Keratinocyte (primary cell): ENCODE measurements around the gene EID3. TPM values are rescaled to one million over a fixed set of nuclear protein-coding genes. Genes with fewer than 3 reads are reported as not detected.

Experiments
- DNase-seq: peaks from one replicate; pipeline ENCODE4 v3.0.0-alpha.2; 2011; ENCODE audit warnings: low read depth, missing footprints, low spot score
- FAIRE-seq: peaks from 2 replicates; lab custom pipeline; 2011; peaks lifted over from hg19 to GRCh38; lab: Jason Lieb, UNC
- H2AFZ ChIP-seq: 2 replicates; pipeline ENCODE4 v1.6.0; 2012; ENCODE audit warnings: low read length, control low read depth, inconsistent platforms; ENCODE audit not compliant: control insufficient read depth
- H3K27ac ChIP-seq: 2 replicates; pipeline ENCODE4 v1.5.1; 2011; ENCODE audit warnings: low read length; ENCODE audit not compliant: control insufficient read depth, insufficient read depth
- H3K27me3 ChIP-seq: 3 replicates; pipeline ENCODE4 v1.6.0; 2011; ENCODE audit warnings: low read length; ENCODE audit not compliant: control insufficient read depth, insufficient read depth; ENCODE audit errors: extremely low read depth
- H3K36me3 ChIP-seq, 2 experiments: 2 replicates in 1 of 2; 3 replicates in 1 of 2; pipeline ENCODE4 v1.5.1; 2011; ENCODE audit warnings: low read length in 2 of 2, mild to moderate bottlenecking in 1 of 2; ENCODE audit not compliant: control insufficient read depth in 2 of 2, insufficient read depth in 2 of 2; ENCODE audit errors: extremely low read depth in 1 of 2
- H3K4me1 ChIP-seq: 3 replicates; pipeline ENCODE4 v1.5.1; 2011; ENCODE audit warnings: low read length; ENCODE audit not compliant: control insufficient read depth, insufficient read depth; ENCODE audit errors: extremely low read depth
- H3K4me2 ChIP-seq: 3 replicates; pipeline ENCODE4 v1.6.0; 2011; ENCODE audit warnings: low read depth, low read length; ENCODE audit not compliant: control insufficient read depth, insufficient read depth; ENCODE audit errors: extremely low read depth
- H3K4me3 ChIP-seq, 3 experiments: fragments of 200-600 bp in 1 of 3; sonication (generic) in 1 of 3; 2 replicates in 2 of 3; 3 replicates in 1 of 3; pipeline ENCODE4 v1.5.1; 2011 to 2016; ENCODE audit warnings: low read length in 3 of 3, mild to moderate bottlenecking in 3 of 3, control low read depth in 2 of 3, inconsistent platforms in 1 of 3, low read depth in 1 of 3, mixed read lengths in 1 of 3, mixed run types in 1 of 3, moderate library complexity in 1 of 3; ENCODE audit not compliant: control insufficient read depth in 2 of 3, insufficient read depth in 2 of 3; ENCODE audit errors: extremely low read depth in 1 of 3
- H3K79me2 ChIP-seq: 2 replicates; pipeline ENCODE4 v1.6.0; 2012; ENCODE audit warnings: low read length; ENCODE audit not compliant: control insufficient read depth, insufficient read depth
- H3K9ac ChIP-seq: 3 replicates; pipeline ENCODE4 v1.6.0; 2011; ENCODE audit warnings: low read length; ENCODE audit not compliant: control insufficient read depth, insufficient read depth; ENCODE audit errors: extremely low read depth
- H3K9me1 ChIP-seq: 3 replicates; pipeline ENCODE4 v1.6.0; 2011; ENCODE audit warnings: low read length; ENCODE audit not compliant: control insufficient read depth, insufficient read depth; ENCODE audit errors: extremely low read depth
- H3K9me3 ChIP-seq: 2 replicates; pipeline ENCODE4 v1.5.1; 2012; ENCODE audit warnings: low read depth, low read length; ENCODE audit not compliant: control insufficient read depth
- H4K20me1 ChIP-seq: 3 replicates; pipeline ENCODE4 v1.6.0; 2011; ENCODE audit warnings: low read length; ENCODE audit not compliant: control insufficient read depth, insufficient read depth; ENCODE audit errors: extremely low read depth
- EZH2 ChIP-seq: IDR thresholded peaks from one replicate; pipeline ENCODE4 v1.6.1; 2012; ENCODE audit warnings: inconsistent platforms, mild to moderate bottlenecking, low read length, moderate library complexity
- dilution Hi-C: fragments of 300-500 bp; cut with MboI; formaldehyde crosslinking; loops from one replicate; pipeline ENCODE4 v1.7.0; 2020; ENCODE audit warnings: low sequenced_read_pairs; ENCODE audit not compliant: extremely low pct_ligation_motif_present
- polyA plus RNA-seq, 5 experiments: library from polyadenylated mRNA; depleted of rRNA in 3 of 5; stranded (reverse) in 3 of 5; stranded (forward) in 1 of 5; unstranded in 1 of 5; fragments of >200 nt; gene quantifications; 1 replicate in 1 of 5; 2 replicates in 3 of 5; 3 replicates in 1 of 5; pipeline versions ENCODE4 v1.2.1 to v1.2.3, GENCODE V29; 2011 to 2012; ENCODE audit warnings: missing spikeins in 2 of 5, low read depth in 1 of 5, low replicate concordance in 1 of 5
- TF ChIP-seq, protein P1 (sequence below), 3 experiments: IDR thresholded peaks in 1 of 3; conservative IDR thresholded peaks in 1 of 3; optimal IDR thresholded peaks in 1 of 3; 2 replicates in 2 of 3; 3 replicates in 1 of 3; pipeline versions ENCODE3 to v1.5.1; 2011; ENCODE audit warnings: low read length in 3 of 3, mild to moderate bottlenecking in 3 of 3, moderate library complexity in 2 of 3, control low read depth in 1 of 3, inconsistent platforms in 1 of 3; ENCODE audit not compliant: insufficient read depth in 2 of 3; ENCODE audit errors: extremely low read depth in 1 of 3

EID3 gene
- polyA plus RNA-seq, 1 donor (not counting 4 experiments of a cell fraction or from before 2014, with no cell fraction given): 1.8 TPM

DNA sequence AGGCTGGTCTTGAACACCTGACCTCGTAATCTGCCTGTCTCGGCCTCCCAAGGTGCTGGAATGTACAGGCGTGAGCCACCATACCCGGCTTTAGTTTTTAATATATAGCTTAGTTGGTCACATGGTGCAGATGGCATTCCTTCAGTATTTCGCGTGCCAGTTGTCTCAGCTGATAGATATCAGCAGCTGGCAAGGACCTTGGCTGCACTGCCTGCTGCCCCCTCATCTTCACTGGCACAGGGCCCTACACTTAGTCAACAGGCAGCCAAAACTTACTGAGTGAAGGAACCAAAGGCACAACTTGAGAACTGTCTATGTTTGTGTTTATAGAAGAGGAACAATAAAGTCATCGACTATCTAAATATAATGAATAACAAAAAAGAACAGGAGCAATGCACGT is 31.0 kb downstream of the EID3 start:
- no peak overlapping the region for H3K4me2 ChIP-seq
- dilution Hi-C loops: no loop called here
- H3K9me3 ChIP-seq: no peaks in the 10 kb centered on the region
- peaks cover 5% of the 10 kb centered on the region for H4K20me1 ChIP-seq
- H3K9me1 ChIP-seq: no peaks in the 10 kb centered on the region
- peaks cover 11% of the 10 kb centered on the region for H3K79me2 ChIP-seq
- DNase-seq (no peak), FAIRE-seq (no peak)
- H3K27ac ChIP-seq: no peak overlapping the region
- no peak for TF ChIP-seq EZH2
- TF ChIP-seq, protein P1, sequence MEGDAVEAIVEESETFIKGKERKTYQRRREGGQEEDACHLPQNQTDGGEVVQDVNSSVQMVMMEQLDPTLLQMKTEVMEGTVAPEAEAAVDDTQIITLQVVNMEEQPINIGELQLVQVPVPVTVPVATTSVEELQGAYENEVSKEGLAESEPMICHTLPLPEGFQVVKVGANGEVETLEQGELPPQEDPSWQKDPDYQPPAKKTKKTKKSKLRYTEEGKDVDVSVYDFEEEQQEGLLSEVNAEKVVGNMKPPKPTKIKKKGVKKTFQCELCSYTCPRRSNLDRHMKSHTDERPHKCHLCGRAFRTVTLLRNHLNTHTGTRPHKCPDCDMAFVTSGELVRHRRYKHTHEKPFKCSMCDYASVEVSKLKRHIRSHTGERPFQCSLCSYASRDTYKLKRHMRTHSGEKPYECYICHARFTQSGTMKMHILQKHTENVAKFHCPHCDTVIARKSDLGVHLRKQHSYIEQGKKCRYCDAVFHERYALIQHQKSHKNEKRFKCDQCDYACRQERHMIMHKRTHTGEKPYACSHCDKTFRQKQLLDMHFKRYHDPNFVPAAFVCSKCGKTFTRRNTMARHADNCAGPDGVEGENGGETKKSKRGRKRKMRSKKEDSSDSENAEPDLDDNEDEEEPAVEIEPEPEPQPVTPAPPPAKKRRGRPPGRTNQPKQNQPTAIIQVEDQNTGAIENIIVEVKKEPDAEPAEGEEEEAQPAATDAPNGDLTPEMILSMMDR (optimal IDR thresholded peaks at IDR 0.05 in 1 of 3, IDR thresholded peaks at IDR 0.05 in 1 of 3, conservative IDR thresholded peaks at IDR 0.05 in 1 of 3; ENCODE audit: extremely low read depth in 1 of 3, insufficient read depth in 2 of 3, low read length in 3 of 3): no peak
- H3K36me3 ChIP-seq: peaks cover 23 to 28% of the 10 kb centered on the region in 2 experiments
- no peak overlapping the region for H3K9ac ChIP-seq
- no peak overlapping the region for H3K4me3 ChIP-seq
- no peaks in the 10 kb centered on the region for H3K27me3 ChIP-seq
- H2AFZ ChIP-seq: no peak overlapping the region
- H3K4me1 ChIP-seq: no peaks in the 10 kb centered on the region

DNA sequence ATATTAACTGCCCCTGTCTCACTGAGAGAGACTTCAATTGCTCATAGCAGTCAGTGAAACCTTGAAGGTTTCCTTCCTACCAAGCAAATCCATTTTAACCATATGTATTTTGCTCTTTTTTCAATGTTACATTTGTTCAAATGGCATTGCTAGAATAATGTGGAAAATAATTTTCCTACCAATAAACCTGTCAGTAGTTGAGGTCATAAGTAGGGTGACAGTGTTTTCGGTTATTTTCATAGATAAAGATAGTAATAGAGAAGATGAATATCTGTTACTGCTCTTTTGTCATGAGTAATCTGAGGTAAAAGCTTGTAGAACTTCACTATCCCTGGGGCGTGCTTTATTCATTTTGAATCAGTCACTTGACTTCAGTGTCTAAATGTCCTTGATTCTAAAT is 32.6 kb downstream of the EID3 start:
- FAIRE-seq: no peak
- H3K36me3 ChIP-seq: peaks cover 31 to 38% of the 10 kb centered on the region in 2 experiments
- no peaks in the 10 kb centered on the region for H3K9me3 ChIP-seq

More for the DNA sequence above, 32.6 kb downstream of the EID3 start:
- no peaks in the 10 kb centered on the region for H3K9me1 ChIP-seq
- H3K9ac ChIP-seq: no peak overlapping the region
- dilution Hi-C loops: no loop called here
- peaks cover 16% of the 10 kb centered on the region for H3K79me2 ChIP-seq
- no peaks in the 10 kb centered on the region for H3K4me1 ChIP-seq
- DNase-seq: no peak
- H2AFZ ChIP-seq: no peak overlapping the region
- H3K4me3 ChIP-seq: no peak overlapping the region
- no peaks in the 10 kb centered on the region for H3K27me3 ChIP-seq
- no peak overlapping the region for H3K27ac ChIP-seq
- H3K4me2 ChIP-seq: no peak overlapping the region
- TF ChIP-seq, protein P1 (optimal IDR thresholded peaks at IDR 0.05 in 1 of 3, IDR thresholded peaks at IDR 0.05 in 1 of 3, conservative IDR thresholded peaks at IDR 0.05 in 1 of 3; ENCODE audit: extremely low read depth in 1 of 3, insufficient read depth in 2 of 3, low read length in 3 of 3): no peak
- no peak for TF ChIP-seq EZH2
- H4K20me1 ChIP-seq: peaks cover 7% of the 10 kb centered on the region
